HepG2 (cell line): ENCODE results near the gene AANAT. TPM values are rescaled to one million over a fixed set of nuclear protein-coding genes. Genes with fewer than 3 reads are reported as not detected.
A peak's percentile ranks its signal among the peaks of the same experiment; 100 is the strongest.

Experiments used
- AGO2 ChIP-seq: fragments of 200-400 bp; formaldehyde crosslinking; optimal IDR thresholded peaks from 2 replicates; pipeline ENCODE3; 2017; ENCODE audit warnings: mild to moderate bottlenecking, low read depth, low read length, moderate library complexity
- AKAP8 ChIP-seq: sonication (generic); formaldehyde crosslinking; IDR thresholded peaks from 2 replicates; pipeline ENCODE4 v1.5.1; 2020; ENCODE audit warnings: mild to moderate bottlenecking, missing genetic modification reagents
- DNMT1 ChIP-seq: sonication (generic); formaldehyde crosslinking; IDR thresholded peaks from 2 replicates; pipeline ENCODE4 v1.5.1; 2020; ENCODE audit warnings: mild to moderate bottlenecking, missing genetic modification reagents
- DNMT3B ChIP-seq: conservative IDR thresholded peaks from 2 replicates; pipeline ENCODE4 v1.6.1; 2016; ENCODE audit warnings: missing biosample characterization, control low read depth
- HNF4G ChIP-seq, 2 experiments: sonication (generic) in 1 of 2; formaldehyde crosslinking in 1 of 2; IDR thresholded peaks; 2 replicates each; pipeline versions ENCODE4 v1.4.0 to v1.6.1; 2011 to 2020; ENCODE audit warnings: borderline replicate concordance in 2 of 2, low read depth in 2 of 2, mild to moderate bottlenecking in 2 of 2, low read length in 1 of 2, missing genetic modification reagents in 1 of 2, moderate library complexity in 1 of 2
- JARID2 ChIP-seq: sonication (generic); formaldehyde crosslinking; IDR thresholded peaks from 2 replicates; pipeline ENCODE4 v1.8.1; 2023; ENCODE audit warnings: missing genetic modification reagents, inconsistent platforms; ENCODE audit not compliant: insufficient replicate concordance
- MXI1 ChIP-seq: IDR thresholded peaks from 3 replicates; pipeline ENCODE4 v1.6.1; 2012; ENCODE audit warnings: low read depth, low read length, inconsistent platforms, borderline replicate concordance
- MYC ChIP-seq: sonication (generic); formaldehyde crosslinking; IDR thresholded peaks from 2 replicates; pipeline ENCODE4 v1.9.0; 2021; ENCODE audit warnings: missing genetic modification reagents, borderline replicate concordance
- NR1H2 ChIP-seq: sonication (generic); formaldehyde crosslinking; IDR thresholded peaks from 2 replicates; pipeline ENCODE4 v1.8.1; 2022; ENCODE audit warnings: low read depth, missing genetic modification reagents, borderline replicate concordance
- RAD21 ChIP-seq: fragments of 450-650 bp; formaldehyde crosslinking; IDR thresholded peaks from 2 replicates; pipeline ENCODE4 v1.5.0; 2020; ENCODE audit warnings: mild to moderate bottlenecking
- RFXAP ChIP-seq: sonication (generic); formaldehyde crosslinking; IDR thresholded peaks from 2 replicates; pipeline ENCODE4 v1.4.0; 2020; ENCODE audit warnings: missing genetic modification reagents, borderline replicate concordance
- YEATS4 ChIP-seq: sonication (generic); formaldehyde crosslinking; IDR thresholded peaks from 2 replicates; pipeline ENCODE4 v1.4.0; 2020; ENCODE audit warnings: missing genetic modification reagents, borderline replicate concordance
- ZFX ChIP-seq: sonication (generic); formaldehyde crosslinking; IDR thresholded peaks from 2 replicates; pipeline ENCODE4 v1.4.0; 2020; ENCODE audit warnings: mild to moderate bottlenecking, low read depth, missing genetic modification reagents, moderate library complexity
- ZNF326 ChIP-seq: sonication (generic); formaldehyde crosslinking; IDR thresholded peaks from 2 replicates; pipeline ENCODE4 v1.4.0; 2020; ENCODE audit warnings: missing genetic modification reagents, borderline replicate concordance
- ZNF34 ChIP-seq: sonication (generic); formaldehyde crosslinking; IDR thresholded peaks from 2 replicates; pipeline ENCODE4 v1.4.0; 2020; ENCODE audit warnings: mild to moderate bottlenecking, missing genetic modification reagents, borderline replicate concordance
- ZNF484 ChIP-seq: sonication (generic); formaldehyde crosslinking; IDR thresholded peaks from 2 replicates; pipeline ENCODE4 v1.5.1; 2020; ENCODE audit warnings: mild to moderate bottlenecking, low read depth, missing genetic modification reagents, borderline replicate concordance
- ZNF556 ChIP-seq: sonication (generic); formaldehyde crosslinking; IDR thresholded peaks from 2 replicates; pipeline ENCODE4 v1.4.0; 2020; ENCODE audit warnings: mild to moderate bottlenecking, missing genetic modification reagents, borderline replicate concordance
- ZNF703 ChIP-seq: sonication (generic); formaldehyde crosslinking; IDR thresholded peaks from 2 replicates; pipeline ENCODE4 v1.5.1; 2020; ENCODE audit warnings: missing genetic modification reagents, mild to moderate bottlenecking, moderate library complexity, borderline replicate concordance
- ZNF768 ChIP-seq: sonication (generic); formaldehyde crosslinking; IDR thresholded peaks from 2 replicates; pipeline ENCODE4 v1.4.0; 2020; ENCODE audit warnings: missing genetic modification reagents
- polyA plus RNA-seq, 8 experiments: library from polyadenylated mRNA; depleted of rRNA in 3 of 8; stranded (reverse) in 7 of 8; unstranded in 1 of 8; fragments of >200 nt; fragmentation: Illumina TruSeq in 4 of 8; extraction: Trizol in 4 of 8; gene quantifications; 2 replicates each; pipeline versions ENCODE4 v1.2.1 to v1.2.3, GENCODE V29; 2011 to 2016; ENCODE audit warnings: low read depth in 4 of 8, missing spikeins in 1 of 8, mixed read lengths in 1 of 8; ENCODE audit not compliant: insufficient read depth in 1 of 8
- total RNA-seq, 5 experiments: library from RNA; depleted of rRNA; stranded (reverse); fragments of >200 nt; fragmentation: Illumina TruSeq; extraction: Trizol; gene quantifications; 2 replicates each; pipeline ENCODE4 v1.2.3, GENCODE V29; 2016; ENCODE audit warnings: low read depth in 1 of 5
- TF ChIP-seq, protein P1 (sequence below): sonication (generic); formaldehyde crosslinking; IDR thresholded peaks from 2 replicates; pipeline ENCODE4 v1.4.0; 2020; ENCODE audit warnings: missing genetic modification reagents, borderline replicate concordance
- TF ChIP-seq, protein P2 (sequence below): sonication (generic); formaldehyde crosslinking; conservative IDR thresholded peaks from 2 replicates; pipeline ENCODE4 v1.8.0; 2022; ENCODE audit warnings: mild to moderate bottlenecking, moderate library complexity, missing genetic modification reagents

The AANAT gene
- total and polyA plus RNA-seq, 2 of the 13 experiments (the other 11 are each of a cell fraction or from before 2014, with no cell fraction given) = 0.07 TPM; not detected in 1

DNA sequence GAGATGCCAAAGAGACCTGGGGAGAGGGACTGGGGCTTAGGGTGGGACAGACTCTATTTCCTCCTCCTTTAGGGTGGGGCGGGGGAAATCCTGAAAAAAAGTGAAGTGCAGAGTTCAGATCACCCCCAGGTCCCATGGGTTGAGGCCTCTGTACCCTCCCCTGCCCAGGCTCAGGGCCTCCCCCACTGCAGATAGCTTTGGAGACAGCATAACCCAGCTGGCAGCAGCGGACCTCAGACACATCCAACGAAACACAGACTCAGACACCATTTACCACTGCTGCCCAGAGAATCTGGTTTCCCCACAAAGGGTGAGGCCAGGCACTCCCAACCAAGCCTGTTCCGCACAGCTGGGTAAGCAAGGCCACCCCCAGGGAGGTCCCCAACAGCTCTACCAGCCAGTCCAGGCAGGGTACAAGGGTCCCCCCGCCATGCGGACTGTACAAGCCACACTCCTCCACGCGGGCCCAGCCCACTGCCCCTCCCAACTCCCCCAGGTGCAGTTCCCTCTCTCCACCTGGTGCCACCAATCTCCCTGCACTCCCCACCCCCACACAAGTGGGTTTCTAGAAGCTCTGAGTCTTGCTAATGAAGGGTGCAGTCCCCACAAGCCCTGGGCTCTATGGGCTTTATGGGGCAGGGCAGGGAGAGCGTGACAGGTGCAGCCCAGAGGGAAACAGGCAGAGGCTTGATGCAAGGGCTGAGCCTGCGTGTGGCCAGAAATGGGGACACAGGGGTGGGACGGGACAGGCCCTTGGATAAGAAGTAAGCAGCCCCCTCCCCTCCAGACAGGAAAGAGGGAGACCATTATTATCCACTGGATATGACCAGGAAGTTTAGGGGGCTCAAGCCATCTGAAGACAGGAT, 25.0 kb downstream of the AANAT start (continued):
- TF ChIP-seq YEATS4 (CRISPR knock-in tag) (peak; percentile 23; the same call in 1 of the 2 replicates), ZNF484 (CRISPR knock-in tag) (no peak), DNMT1 (peak; percentile 18; the same call in 1 of the 2 replicates), DNMT3B (CRISPR knock-in tag) (no peak), NR1H2 (CRISPR knock-in tag) (no peak), HNF4G (IDR thresholded peaks at IDR 0.05; ENCODE audit: borderline replicate concordance, low read depth, low read length) (0 out of 2 replicates have a peak, but pooled peaks have one; percentile 11), HNF4G (CRISPR knock-in tag; IDR thresholded peaks at IDR 0.05; ENCODE audit: borderline replicate concordance, low read depth) (no peak), AGO2 (peak; percentile 47), ZFX (CRISPR knock-in tag) (peak; percentile 31; the same call in 1 of the 2 replicates), ZNF34 (CRISPR knock-in tag) (no peak), RAD21 (CRISPR knock-in tag) (0 out of 2 replicates have a peak, but pooled peaks have one; percentile 5), MYC (0 out of 2 replicates have a peak, but pooled peaks have one; percentile 36), ZNF326 (CRISPR knock-in tag) (peak; percentile 85), ZNF703 (CRISPR knock-in tag) (no peak), AKAP8 (peak; percentile 73; the same call in 1 of the 2 replicates), JARID2 (CRISPR knock-in tag) (no peak), RFXAP (CRISPR knock-in tag) (peak; percentile 32; the same call in 1 of the 2 replicates), ZNF556 (CRISPR knock-in tag) (peak; percentile 60; the same call in 1 of the 2 replicates), MXI1 (0 out of 3 replicates have a peak, but pooled peaks have one; percentile 9), ZNF768 (0 out of 2 replicates have a peak, but pooled peaks have one; percentile 9)
- TF ChIP-seq, protein P1, sequence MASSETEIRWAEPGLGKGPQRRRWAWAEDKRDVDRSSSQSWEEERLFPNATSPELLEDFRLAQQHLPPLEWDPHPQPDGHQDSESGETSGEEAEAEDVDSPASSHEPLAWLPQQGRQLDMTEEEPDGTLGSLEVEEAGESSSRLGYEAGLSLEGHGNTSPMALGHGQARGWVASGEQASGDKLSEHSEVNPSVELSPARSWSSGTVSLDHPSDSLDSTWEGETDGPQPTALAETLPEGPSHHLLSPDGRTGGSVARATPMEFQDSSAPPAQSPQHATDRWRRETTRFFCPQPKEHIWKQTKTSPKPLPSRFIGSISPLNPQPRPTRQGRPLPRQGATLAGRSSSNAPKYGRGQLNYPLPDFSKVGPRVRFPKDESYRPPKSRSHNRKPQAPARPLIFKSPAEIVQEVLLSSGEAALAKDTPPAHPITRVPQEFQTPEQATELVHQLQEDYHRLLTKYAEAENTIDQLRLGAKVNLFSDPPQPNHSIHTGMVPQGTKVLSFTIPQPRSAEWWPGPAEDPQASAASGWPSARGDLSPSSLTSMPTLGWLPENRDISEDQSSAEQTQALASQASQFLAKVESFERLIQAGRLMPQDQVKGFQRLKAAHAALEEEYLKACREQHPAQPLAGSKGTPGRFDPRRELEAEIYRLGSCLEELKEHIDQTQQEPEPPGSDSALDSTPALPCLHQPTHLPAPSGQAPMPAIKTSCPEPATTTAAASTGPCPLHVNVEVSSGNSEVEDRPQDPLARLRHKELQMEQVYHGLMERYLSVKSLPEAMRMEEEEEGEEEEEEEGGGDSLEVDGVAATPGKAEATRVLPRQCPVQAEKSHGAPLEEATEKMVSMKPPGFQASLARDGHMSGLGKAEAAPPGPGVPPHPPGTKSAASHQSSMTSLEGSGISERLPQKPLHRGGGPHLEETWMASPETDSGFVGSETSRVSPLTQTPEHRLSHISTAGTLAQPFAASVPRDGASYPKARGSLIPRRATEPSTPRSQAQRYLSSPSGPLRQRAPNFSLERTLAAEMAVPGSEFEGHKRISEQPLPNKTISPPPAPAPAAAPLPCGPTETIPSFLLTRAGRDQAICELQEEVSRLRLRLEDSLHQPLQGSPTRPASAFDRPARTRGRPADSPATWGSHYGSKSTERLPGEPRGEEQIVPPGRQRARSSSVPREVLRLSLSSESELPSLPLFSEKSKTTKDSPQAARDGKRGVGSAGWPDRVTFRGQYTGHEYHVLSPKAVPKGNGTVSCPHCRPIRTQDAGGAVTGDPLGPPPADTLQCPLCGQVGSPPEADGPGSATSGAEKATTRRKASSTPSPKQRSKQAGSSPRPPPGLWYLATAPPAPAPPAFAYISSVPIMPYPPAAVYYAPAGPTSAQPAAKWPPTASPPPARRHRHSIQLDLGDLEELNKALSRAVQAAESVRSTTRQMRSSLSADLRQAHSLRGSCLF = no peak
- TF ChIP-seq, protein P2, sequence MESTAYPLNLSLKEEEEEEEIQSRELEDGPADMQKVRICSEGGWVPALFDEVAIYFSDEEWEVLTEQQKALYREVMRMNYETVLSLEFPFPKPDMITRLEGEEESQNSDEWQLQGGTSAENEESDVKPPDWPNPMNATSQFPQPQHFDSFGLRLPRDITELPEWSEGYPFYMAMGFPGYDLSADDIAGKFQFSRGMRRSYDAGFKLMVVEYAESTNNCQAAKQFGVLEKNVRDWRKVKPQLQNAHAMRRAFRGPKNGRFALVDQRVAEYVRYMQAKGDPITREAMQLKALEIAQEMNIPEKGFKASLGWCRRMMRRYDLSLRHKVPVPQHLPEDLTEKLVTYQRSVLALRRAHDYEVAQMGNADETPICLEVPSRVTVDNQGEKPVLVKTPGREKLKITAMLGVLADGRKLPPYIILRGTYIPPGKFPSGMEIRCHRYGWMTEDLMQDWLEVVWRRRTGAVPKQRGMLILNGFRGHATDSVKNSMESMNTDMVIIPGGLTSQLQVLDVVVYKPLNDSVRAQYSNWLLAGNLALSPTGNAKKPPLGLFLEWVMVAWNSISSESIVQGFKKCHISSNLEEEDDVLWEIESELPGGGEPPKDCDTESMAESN (CRISPR knock-in tag) = no peak
